ENCODE results near the gene SPEG. TPM values are rescaled to one million over a fixed set of nuclear protein-coding genes. Genes with fewer than 3 reads are reported as not detected.

The SPEG gene
- total and polyA plus RNA-seq, 2 of the 13 experiments (the other 11 are each of a cell fraction or from before 2014, with no cell fraction given): 0.18 to 0.24 TPM

DNA sequence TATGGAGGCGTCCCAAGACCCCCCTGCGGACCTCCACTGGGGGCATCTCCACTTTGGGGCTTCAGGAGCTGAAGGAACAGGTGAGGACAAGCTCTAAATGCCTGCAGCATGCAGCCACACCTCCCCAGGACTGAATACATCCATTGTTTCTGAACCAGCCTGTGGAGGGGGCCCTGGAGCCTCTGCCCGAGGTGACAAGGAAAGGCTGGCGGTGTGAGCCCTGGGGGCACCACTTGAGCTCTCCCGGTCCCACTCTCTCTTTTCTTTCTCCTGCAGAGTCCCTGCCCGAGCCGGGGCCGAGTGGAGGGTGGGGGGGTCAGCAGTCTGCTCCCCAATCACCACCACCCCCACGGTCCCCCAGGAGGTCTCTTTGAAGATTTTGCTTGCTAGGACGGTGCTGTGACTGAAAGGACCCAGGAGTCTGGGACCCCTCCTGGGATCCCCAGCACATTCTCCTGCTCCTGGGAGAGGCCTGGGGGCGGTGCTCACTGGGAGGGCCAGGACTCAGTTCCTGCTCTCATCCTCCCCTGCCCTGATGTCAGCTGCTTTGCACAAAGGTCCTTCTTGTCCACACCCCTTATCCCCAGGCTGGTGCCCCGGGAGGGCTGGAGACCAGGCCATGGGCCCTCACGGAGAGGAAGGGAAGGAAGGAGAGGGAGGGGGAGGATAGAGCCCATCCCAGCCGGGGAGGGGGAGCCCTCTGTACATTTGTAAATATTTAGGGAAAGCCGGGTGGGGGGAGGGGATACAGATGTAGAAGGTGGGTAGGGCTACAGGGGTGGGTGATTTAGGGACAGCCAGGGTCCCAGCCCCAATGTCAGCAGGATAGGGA is 103.2 kb downstream of the SPEG start (continued):
- TF ChIP-seq PAXIP1 (CRISPR knock-in tag; conservative IDR thresholded peaks at IDR 0.05): 0 out of 2 replicates have a peak, but pooled peaks have one; percentile 10
- no peak for TF ChIP-seq BCL6 (CRISPR knock-in tag; IDR thresholded peaks at IDR 0.05)
- TF ChIP-seq MZF1 (CRISPR knock-in tag; IDR thresholded peaks at IDR 0.05; ENCODE audit: borderline replicate concordance): 0 out of 2 replicates have a peak, but pooled peaks have one; percentile 11
- peak; percentile 18; the same call in 1 of the 2 replicates for TF ChIP-seq RAD21 (CRISPR knock-in tag; IDR thresholded peaks at IDR 0.05)
- TF ChIP-seq FOXC1 (CRISPR knock-in tag; IDR thresholded peaks at IDR 0.05; ENCODE audit: borderline replicate concordance): 0 out of 2 replicates have a peak, but pooled peaks have one; percentile 20
- TF ChIP-seq SAP130 (CRISPR knock-in tag; IDR thresholded peaks at IDR 0.05; ENCODE audit: low read depth): peak; percentile 28; the same call in 1 of the 2 replicates
- no peak for TF ChIP-seq DZIP1 (CRISPR knock-in tag; IDR thresholded peaks at IDR 0.05)
- peak; percentile 29 for TF ChIP-seq ASH2L (IDR thresholded peaks at IDR 0.05; ENCODE audit: insufficient read length, low read depth, low read length)
- TF ChIP-seq NR2F6 (IDR thresholded peaks at IDR 0.05): no peak
- 0 out of 2 replicates have a peak, but pooled peaks have one; percentile 11 for TF ChIP-seq NR2F6 (CRISPR knock-in tag; IDR thresholded peaks at IDR 0.05)
- no peak for TF ChIP-seq BORCS8-MEF2B (CRISPR knock-in tag; IDR thresholded peaks at IDR 0.05)
- peak; percentile 98 for TF ChIP-seq ZC3H13 (CRISPR knock-in tag; IDR thresholded peaks at IDR 0.05)
- 0 out of 2 replicates have a peak, but pooled peaks have one; percentile 38 for TF ChIP-seq ZNF572 (CRISPR knock-in tag; IDR thresholded peaks at IDR 0.05)
- TF ChIP-seq ZBTB7B (CRISPR knock-in tag; IDR thresholded peaks at IDR 0.05): peak; percentile 73; the same call in 1 of the 2 replicates
- peak; percentile 27; the same call in 1 of the 2 replicates for TF ChIP-seq KDM2A (CRISPR knock-in tag; IDR thresholded peaks at IDR 0.05; ENCODE audit: borderline replicate concordance, low read depth)
- TF ChIP-seq ZNF772 (CRISPR knock-in tag; IDR thresholded peaks at IDR 0.05): 0 out of 2 replicates have a peak, but pooled peaks have one; percentile 37
- peak; percentile 37 for TF ChIP-seq POLR2AphosphoS5 (IDR thresholded peaks at IDR 0.05; ENCODE audit: low read depth, low read length)
- TF ChIP-seq, protein P1, sequence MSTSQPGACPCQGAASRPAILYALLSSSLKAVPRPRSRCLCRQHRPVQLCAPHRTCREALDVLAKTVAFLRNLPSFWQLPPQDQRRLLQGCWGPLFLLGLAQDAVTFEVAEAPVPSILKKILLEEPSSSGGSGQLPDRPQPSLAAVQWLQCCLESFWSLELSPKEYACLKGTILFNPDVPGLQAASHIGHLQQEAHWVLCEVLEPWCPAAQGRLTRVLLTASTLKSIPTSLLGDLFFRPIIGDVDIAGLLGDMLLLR (CRISPR knock-in tag; IDR thresholded peaks at IDR 0.05): no peak
- TF ChIP-seq ZNF543 (CRISPR knock-in tag; IDR thresholded peaks at IDR 0.05): 0 out of 2 replicates have a peak, but pooled peaks have one; percentile 12
- TF ChIP-seq HNRNPK (IDR thresholded peaks at IDR 0.05; ENCODE audit: low read depth, low read length, poor library complexity, severe bottlenecking): no peak
- TF ChIP-seq IRF2 (CRISPR knock-in tag; IDR thresholded peaks at IDR 0.05): 0 out of 2 replicates have a peak, but pooled peaks have one; percentile 16
- peak; percentile 6; the same call in 1 of the 2 replicates for TF ChIP-seq PHF21A (CRISPR knock-in tag; IDR thresholded peaks at IDR 0.05)
- no peak for TF ChIP-seq SOX13 (IDR thresholded peaks at IDR 0.05)
- peak in 1 of 2 experiments; percentile 20; a peak in 1 of 4 replicates for TF ChIP-seq SOX13 (CRISPR knock-in tag; conservative IDR thresholded peaks at IDR 0.05 in 1 of 2, IDR thresholded peaks at IDR 0.05 in 1 of 2)
